Activated CD4-positive, alpha-beta T cell treated with anti-CD3 and anti-CD28 coated beads for 48 hours (primary cell): ENCODE data around the gene PPP2R2D.
"Not testable (repeated sequence)": the region's sequence is repeated elsewhere in the genome, so short reads cannot be mapped to it uniquely, and the experiment has no call there.

Experiments
- DNase-seq: peaks from one replicate; pipeline ENCODE4 v3.0.0-alpha.2; 2020

Gene PPP2R2D

GRCh38 chr10:131930150-131930549, 29.3 kb downstream of the PPP2R2D start:
- no peak for DNase-seq

GRCh38 chr10:131930586-131931330, 29.9 kb downstream of the PPP2R2D start:
- no peak for DNase-seq

- no peak for DNase-seq
These were observed 31.2 kb downstream of the PPP2R2D start for GRCh38 chr10:131931981-131932380.

- DNase-seq, result no peak
These were observed 32.3 kb downstream of the PPP2R2D start for GRCh38 chr10:131933016-131933695.

- DNase-seq, result no peak
These were observed 32.9 kb downstream of the PPP2R2D start for GRCh38 chr10:131933696-131934086.

- DNase-seq, result no peak
These were observed 34.0 kb downstream of the PPP2R2D start for GRCh38 chr10:131934769-131935168.

GRCh38 chr10:131935260-131935659, 34.5 kb downstream of the PPP2R2D start:
- no peak for DNase-seq

- no peak for DNase-seq
These were observed 35.5 kb downstream of the PPP2R2D start for GRCh38 chr10:131936294-131936693.

- no peak for DNase-seq
These were observed 35.9 kb downstream of the PPP2R2D start for GRCh38 chr10:131936736-131937135.

GRCh38 chr10:131937836-131938235, 37.0 kb downstream of the PPP2R2D start:
- no peak for DNase-seq

- no peak for DNase-seq
These were observed 37.9 kb downstream of the PPP2R2D start for GRCh38 chr10:131938681-131939080.

- no peak for DNase-seq
These were observed 41.6 kb downstream of the PPP2R2D start for GRCh38 chr10:131942455-131942854.

GRCh38 chr10:131943021-131943814, 42.4 kb downstream of the PPP2R2D start:
- peak; percentile 47 for DNase-seq

- DNase-seq, result no peak
These were observed 43.6 kb downstream of the PPP2R2D start for GRCh38 chr10:131944412-131944811.

GRCh38 chr10:131944976-131945695, 44.3 kb downstream of the PPP2R2D start:
- DNase-seq, result no peak

GRCh38 chr10:131946321-131946751, 45.5 kb downstream of the PPP2R2D start:
- no peak for DNase-seq

GRCh38 chr10:131946880-131947279, 46.1 kb downstream of the PPP2R2D start:
- DNase-seq, result no peak

- no peak for DNase-seq
These were observed 47.0 kb downstream of the PPP2R2D start for GRCh38 chr10:131947631-131948347.

GRCh38 chr10:131948501-131948900, 47.7 kb downstream of the PPP2R2D start:
- no peak for DNase-seq

- DNase-seq, result no peak
These were observed 48.4 kb downstream of the PPP2R2D start for GRCh38 chr10:131949041-131949862.

GRCh38 chr10:131949908-131950307, 49.1 kb downstream of the PPP2R2D start:
- DNase-seq, result not testable (repeated sequence)
